ENCODE results near the gene CFAP210.

GRCh38 chr2:169715379-169716237, 21.4 kb upstream of the CFAP210 start:
- TF ChIP-seq TAF1 (IDR thresholded peaks at IDR 0.05; ENCODE audit: borderline replicate concordance, insufficient read depth, low read length) (no peak), POLR2AphosphoS5 (IDR thresholded peaks at IDR 0.05; ENCODE audit: low read depth, low read length) (no peak)
